Fibroblast of lung (primary cell): ENCODE results near the gene CFD. TPM values are rescaled to one million over a fixed set of nuclear protein-coding genes. Genes with fewer than 3 reads are reported as not detected.

Experiments
- DNase-seq, 2 donors: peaks; one replicate each; pipeline versions ENCODE4 v3.0.0 to v3.0.0-alpha.2; 2010; ENCODE audit warnings: low read depth in 2 of 2
- H2AFZ ChIP-seq: 2 replicates; pipeline ENCODE4 v1.5.1; 2012; ENCODE audit warnings: low read length, control low read depth, inconsistent platforms
- H3K27ac ChIP-seq: 2 replicates; pipeline ENCODE4 v1.5.1; 2011; ENCODE audit warnings: low read length, control low read depth; ENCODE audit not compliant: insufficient read depth
- H3K27me3 ChIP-seq: 2 replicates; pipeline ENCODE4 v1.5.1; 2011; ENCODE audit warnings: mild to moderate bottlenecking, low read length; ENCODE audit not compliant: control insufficient read depth, insufficient read depth
- H3K36me3 ChIP-seq: 2 replicates; pipeline ENCODE4 v1.5.1; 2011; ENCODE audit warnings: low read length; ENCODE audit not compliant: control insufficient read depth, insufficient read depth
- H3K4me1 ChIP-seq: 2 replicates; pipeline ENCODE4 v1.5.1; 2011; ENCODE audit warnings: low read length; ENCODE audit not compliant: control insufficient read depth, insufficient read depth; ENCODE audit errors: extremely low read depth
- H3K4me2 ChIP-seq: 2 replicates; pipeline ENCODE4 v1.5.1; 2011; ENCODE audit warnings: low read length, control low read depth; ENCODE audit not compliant: insufficient read depth; ENCODE audit errors: extremely low read depth
- H3K4me3 ChIP-seq, 4 experiments: fragments of 200-600 bp in 1 of 4; sonication (generic) in 1 of 4; replicated peaks in 1 of 4; 2 replicates each; pipeline ENCODE4 v1.5.1; 2011 to 2016; ENCODE audit warnings: low read length in 4 of 4, low read depth in 3 of 4, mild to moderate bottlenecking in 3 of 4, control low read depth in 2 of 4, inconsistent platforms in 1 of 4, mixed read lengths in 1 of 4; ENCODE audit not compliant: insufficient read depth in 1 of 4; ENCODE audit errors: control extremely low read depth in 1 of 4
- H3K79me2 ChIP-seq: 2 replicates; pipeline ENCODE4 v1.5.1; 2012; ENCODE audit warnings: mild to moderate bottlenecking, low read length, inconsistent platforms; ENCODE audit not compliant: control insufficient read depth, insufficient read depth
- H3K9ac ChIP-seq: 2 replicates; pipeline ENCODE4 v1.5.1; 2011; ENCODE audit warnings: mild to moderate bottlenecking, low read length, control low read depth; ENCODE audit not compliant: insufficient read depth
- H3K9me3 ChIP-seq: 2 replicates; pipeline ENCODE4 v1.5.1; 2012; ENCODE audit warnings: low read depth, low read length; ENCODE audit not compliant: control insufficient read depth, insufficient read depth
- H4K20me1 ChIP-seq: 2 replicates; pipeline ENCODE4 v1.5.1; 2011; ENCODE audit warnings: low read length; ENCODE audit not compliant: control insufficient read depth, insufficient read depth; ENCODE audit errors: extremely low read depth
- EZH2 ChIP-seq: IDR thresholded peaks from 2 replicates; pipeline ENCODE4 v1.5.1; 2012; ENCODE audit warnings: low read length, control low read depth, mild to moderate bottlenecking; ENCODE audit errors: missing control alignments
- polyA plus RNA-seq, 2 donors: library from polyadenylated mRNA; depleted of rRNA in 1 of 2; stranded (reverse) in 1 of 2; unstranded in 1 of 2; fragments of >200 nt; gene quantifications; 2 replicates each; pipeline ENCODE4 v1.2.1, GENCODE V29; 2011 to 2012; ENCODE audit warnings: missing spikeins in 1 of 2
- total RNA-seq: library from RNA; depleted of rRNA; stranded (reverse); fragments of >200 nt; gene quantifications from 2 replicates; pipeline ENCODE4 v1.2.1, GENCODE V29; 2014
- TF ChIP-seq, protein P1 (sequence below), 2 donors: IDR thresholded peaks in 1 of 2; conservative IDR thresholded peaks in 1 of 2; 1 replicate in 1 of 2; 2 replicates in 1 of 2; pipeline ENCODE4 v1.5.1; 2011 to 2012; ENCODE audit warnings: low read length in 2 of 2, control low read depth in 1 of 2, inconsistent platforms in 1 of 2, low read depth in 1 of 2, mild to moderate bottlenecking in 1 of 2

Gene CFD
- total and polyA plus RNA-seq, 2 donors (not counting 1 experiment from before 2014, with no cell fraction given): 1.00 to 18.8 TPM

DNA sequence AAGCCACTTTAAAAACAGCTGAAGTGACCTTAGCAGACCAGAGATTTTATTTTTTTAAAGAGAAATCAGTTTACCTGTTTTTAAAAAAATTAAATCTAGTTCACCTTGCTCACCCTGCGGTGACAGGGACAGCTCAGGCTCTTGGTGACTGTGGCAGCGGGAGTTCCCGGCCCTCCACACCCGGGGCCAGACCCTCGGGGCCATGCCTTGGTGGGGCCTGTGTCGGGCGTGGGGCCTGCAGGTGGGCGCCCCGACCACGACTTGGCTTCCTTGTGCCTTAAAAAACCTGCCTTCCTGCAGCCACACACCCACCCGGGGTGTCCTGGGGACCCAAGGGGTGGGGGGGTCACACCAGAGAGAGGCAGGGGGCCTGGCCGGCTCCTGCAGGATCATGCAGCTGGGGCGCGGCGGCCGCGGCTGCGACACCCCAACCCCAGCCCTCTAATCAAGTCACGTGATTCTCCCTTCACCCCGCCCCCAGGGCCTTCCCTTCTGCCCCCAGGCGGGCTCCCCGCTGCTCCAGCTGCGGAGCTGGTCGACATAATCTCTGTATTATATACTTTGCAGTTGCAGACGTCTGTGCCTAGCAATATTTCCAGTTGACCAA is 48.5 kb upstream of the CFD start:
- no peak overlapping the region for H3K27ac ChIP-seq
- H3K27me3 ChIP-seq: no peaks in the 10 kb centered on the region
- no peaks in the 10 kb centered on the region for H3K4me1 ChIP-seq
- H3K9me3 ChIP-seq: no peaks in the 10 kb centered on the region
- peaks cover 49% of the 10 kb centered on the region for H3K36me3 ChIP-seq
- peaks cover 34% of the 10 kb centered on the region for H3K79me2 ChIP-seq
- no peak for DNase-seq
- TF ChIP-seq, protein P1, sequence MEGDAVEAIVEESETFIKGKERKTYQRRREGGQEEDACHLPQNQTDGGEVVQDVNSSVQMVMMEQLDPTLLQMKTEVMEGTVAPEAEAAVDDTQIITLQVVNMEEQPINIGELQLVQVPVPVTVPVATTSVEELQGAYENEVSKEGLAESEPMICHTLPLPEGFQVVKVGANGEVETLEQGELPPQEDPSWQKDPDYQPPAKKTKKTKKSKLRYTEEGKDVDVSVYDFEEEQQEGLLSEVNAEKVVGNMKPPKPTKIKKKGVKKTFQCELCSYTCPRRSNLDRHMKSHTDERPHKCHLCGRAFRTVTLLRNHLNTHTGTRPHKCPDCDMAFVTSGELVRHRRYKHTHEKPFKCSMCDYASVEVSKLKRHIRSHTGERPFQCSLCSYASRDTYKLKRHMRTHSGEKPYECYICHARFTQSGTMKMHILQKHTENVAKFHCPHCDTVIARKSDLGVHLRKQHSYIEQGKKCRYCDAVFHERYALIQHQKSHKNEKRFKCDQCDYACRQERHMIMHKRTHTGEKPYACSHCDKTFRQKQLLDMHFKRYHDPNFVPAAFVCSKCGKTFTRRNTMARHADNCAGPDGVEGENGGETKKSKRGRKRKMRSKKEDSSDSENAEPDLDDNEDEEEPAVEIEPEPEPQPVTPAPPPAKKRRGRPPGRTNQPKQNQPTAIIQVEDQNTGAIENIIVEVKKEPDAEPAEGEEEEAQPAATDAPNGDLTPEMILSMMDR (conservative IDR thresholded peaks at IDR 0.05 in 1 of 2, IDR thresholded peaks at IDR 0.05 in 1 of 2; ENCODE audit: low read depth in 1 of 2, low read length in 2 of 2): no peak
- TF ChIP-seq EZH2: no peak
- H2AFZ ChIP-seq: no peak overlapping the region
- no peaks in the 10 kb centered on the region for H4K20me1 ChIP-seq
- H3K4me2 ChIP-seq: no peak overlapping the region
- H3K4me3 ChIP-seq: no peak overlapping the region
- H3K9ac ChIP-seq: no peak overlapping the region

DNA sequence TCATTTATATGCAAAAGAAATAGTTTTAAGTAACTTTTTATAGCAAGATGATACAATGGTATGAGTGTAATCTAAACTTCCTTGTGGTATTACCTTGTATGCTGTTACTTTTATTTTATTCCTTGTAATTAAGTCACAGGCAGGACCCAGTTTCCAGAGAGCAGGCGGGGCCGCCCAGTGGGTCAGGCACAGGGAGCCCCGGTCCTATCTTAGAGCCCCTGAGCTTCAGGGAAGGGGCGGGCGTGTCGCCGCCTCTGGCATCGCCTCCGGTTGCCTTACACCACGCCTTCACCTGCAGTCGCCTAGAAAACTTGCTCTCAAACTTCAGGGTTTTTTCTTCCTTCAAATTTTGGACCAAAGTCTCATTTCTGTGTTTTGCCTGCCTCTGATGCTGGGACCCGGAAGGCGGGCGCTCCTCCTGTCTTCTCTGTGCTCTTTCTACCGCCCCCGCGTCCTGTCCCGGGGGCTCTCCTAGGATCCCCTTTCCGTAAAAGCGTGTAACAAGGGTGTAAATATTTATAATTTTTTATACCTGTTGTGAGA is 47.9 kb upstream of the CFD start:
- Histone ChIP-seq H3K4me3 (no peak overlapping the region), H3K27me3 (no peaks in the 10 kb centered on the region), H4K20me1 (no peaks in the 10 kb centered on the region), H3K9ac (no peak overlapping the region), H2AFZ (no peak overlapping the region), H3K79me2 (peaks cover 29% of the 10 kb centered on the region), H3K36me3 (peaks cover 44% of the 10 kb centered on the region), H3K27ac (no peak overlapping the region), H3K4me2 (no peak overlapping the region), H3K9me3 (no peaks in the 10 kb centered on the region), H3K4me1 (no peaks in the 10 kb centered on the region)
- TF ChIP-seq, protein P1 (conservative IDR thresholded peaks at IDR 0.05 in 1 of 2, IDR thresholded peaks at IDR 0.05 in 1 of 2; ENCODE audit: low read depth in 1 of 2, low read length in 2 of 2): no peak
- no peak for TF ChIP-seq EZH2
- DNase-seq: no peak

DNA sequence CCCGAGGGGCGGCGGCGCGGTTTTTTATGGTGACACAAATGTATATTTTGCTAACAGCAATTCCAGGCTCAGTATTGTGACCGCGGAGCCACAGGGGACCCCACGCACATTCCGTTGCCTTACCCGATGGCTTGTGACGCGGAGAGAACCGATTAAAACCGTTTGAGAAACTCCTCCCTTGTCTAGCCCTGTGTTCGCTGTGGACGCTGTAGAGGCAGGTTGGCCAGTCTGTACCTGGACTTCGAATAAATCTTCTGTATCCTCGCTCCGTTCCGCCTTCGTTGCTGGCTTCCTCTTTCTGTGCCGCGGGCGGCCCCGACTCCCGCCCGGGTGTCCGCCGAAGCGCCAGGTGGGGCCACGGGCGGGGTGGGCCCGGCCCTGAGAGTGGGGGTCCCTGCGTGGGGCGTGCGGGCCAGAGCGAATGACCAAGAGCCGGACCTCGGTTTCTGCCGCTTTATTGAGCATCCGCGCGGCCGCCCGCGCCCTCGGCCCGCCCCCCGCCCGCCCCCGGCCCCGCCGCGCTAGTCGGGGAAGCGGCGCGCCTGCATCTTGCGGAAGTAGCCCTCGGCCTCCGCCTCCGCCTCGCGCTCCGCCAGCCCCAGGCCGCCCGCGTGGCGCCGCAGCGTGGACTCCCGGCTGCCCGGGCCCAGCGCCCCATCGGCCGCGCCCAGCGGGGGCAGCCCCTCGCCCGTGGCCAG is 47.3 kb upstream of the CFD start:
- Histone ChIP-seq H3K27me3 (no peaks in the 10 kb centered on the region), H2AFZ (no peak overlapping the region), H3K36me3 (peaks cover 38% of the 10 kb centered on the region), H3K27ac (no peak overlapping the region), H3K9me3 (no peaks in the 10 kb centered on the region), H3K79me2 (peaks cover 22% of the 10 kb centered on the region), H4K20me1 (no peaks in the 10 kb centered on the region), H3K4me1 (no peaks in the 10 kb centered on the region), H3K4me2 (no peak overlapping the region), H3K9ac (no peak overlapping the region), H3K4me3 (no peak overlapping the region)
- no peak for TF ChIP-seq EZH2
- TF ChIP-seq, protein P1 (conservative IDR thresholded peaks at IDR 0.05 in 1 of 2, IDR thresholded peaks at IDR 0.05 in 1 of 2; ENCODE audit: low read depth in 1 of 2, low read length in 2 of 2): no peak
- no peak for DNase-seq
